HG03520 (cell line): ENCODE measurements around the gene ADAMTS2.

Experiments
- ATAC-seq: cut with Tn5 transposase; IDR thresholded peaks from one replicate; pipeline ENCODE4 v1.9.1; 2021; ENCODE audit warnings: mild to moderate bottlenecking, moderate library complexity; ENCODE audit not compliant: unreplicated experiment

The ADAMTS2 gene

GRCh38 chr5:179258001-179258921, 87.0 kb downstream of the ADAMTS2 start:
- ATAC-seq, result no peak

GRCh38 chr5:179257176-179257682, 88.0 kb downstream of the ADAMTS2 start:
- no peak for ATAC-seq

- no peak for ATAC-seq
Measured at GRCh38 chr5:179256328-179257175, 88.7 kb downstream of the ADAMTS2 start.

GRCh38 chr5:179255527-179256327, 89.5 kb downstream of the ADAMTS2 start:
- ATAC-seq, result no peak

- ATAC-seq, result no peak
Measured at GRCh38 chr5:179254638-179255271, 90.5 kb downstream of the ADAMTS2 start.

GRCh38 chr5:179253730-179254129, 91.5 kb downstream of the ADAMTS2 start:
- ATAC-seq, result no peak

- ATAC-seq, result no peak
Measured at GRCh38 chr5:179251276-179251969, 93.8 kb downstream of the ADAMTS2 start.

GRCh38 chr5:179250561-179251225, 94.6 kb downstream of the ADAMTS2 start:
- no peak for ATAC-seq

- ATAC-seq, result no peak
Measured at GRCh38 chr5:179246227-179246626, 99.0 kb downstream of the ADAMTS2 start.

GRCh38 chr5:179245031-179245430, 100.2 kb downstream of the ADAMTS2 start:
- no peak for ATAC-seq

- no peak for ATAC-seq
Measured at GRCh38 chr5:179244044-179244443, 101.2 kb downstream of the ADAMTS2 start.

GRCh38 chr5:179243333-179243732, 101.9 kb downstream of the ADAMTS2 start:
- no peak for ATAC-seq

- ATAC-seq, result no peak
Measured at GRCh38 chr5:179242676-179243075, 102.6 kb downstream of the ADAMTS2 start.

GRCh38 chr5:179241764-179242370, 103.4 kb downstream of the ADAMTS2 start:
- no peak for ATAC-seq

- ATAC-seq, result no peak
Measured at GRCh38 chr5:179241175-179241574, 104.1 kb downstream of the ADAMTS2 start.

- no peak for ATAC-seq
Measured at GRCh38 chr5:179240561-179240960, 104.7 kb downstream of the ADAMTS2 start.

GRCh38 chr5:179239256-179240135, 105.8 kb downstream of the ADAMTS2 start:
- no peak for ATAC-seq

GRCh38 chr5:179238628-179238970, 106.7 kb downstream of the ADAMTS2 start:
- ATAC-seq, result no peak
